GM19351 (cell line): ENCODE measurements around the gene KRTAP15-1.

Experiments used
- ATAC-seq: cut with Tn5 transposase; IDR thresholded peaks from one replicate; pipeline ENCODE4 v1.9.1; 2021; ENCODE audit warnings: mild to moderate bottlenecking, moderate library complexity; ENCODE audit not compliant: unreplicated experiment

Gene KRTAP15-1

DNA sequence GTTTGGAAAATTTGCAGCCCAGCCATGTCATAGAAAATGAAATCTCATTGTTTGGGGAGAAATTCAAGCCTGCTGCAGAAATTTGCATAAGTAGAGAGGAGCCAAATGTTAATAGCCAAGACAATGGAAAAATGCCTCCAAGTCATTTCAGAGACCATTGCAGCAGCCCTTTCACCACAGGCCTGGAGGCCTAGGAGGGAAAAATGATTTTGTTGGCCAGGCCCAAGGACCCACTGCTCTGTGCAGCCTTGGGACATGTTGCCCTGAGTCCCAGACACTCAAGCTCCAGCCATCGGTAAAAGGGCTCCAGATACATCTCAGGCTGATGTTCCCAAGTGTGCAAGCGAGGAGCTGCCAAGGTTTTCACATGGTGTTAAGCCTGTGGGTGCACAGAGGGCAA lies 46.1 kb downstream of the KRTAP15-1 start:
- ATAC-seq: no peak

DNA sequence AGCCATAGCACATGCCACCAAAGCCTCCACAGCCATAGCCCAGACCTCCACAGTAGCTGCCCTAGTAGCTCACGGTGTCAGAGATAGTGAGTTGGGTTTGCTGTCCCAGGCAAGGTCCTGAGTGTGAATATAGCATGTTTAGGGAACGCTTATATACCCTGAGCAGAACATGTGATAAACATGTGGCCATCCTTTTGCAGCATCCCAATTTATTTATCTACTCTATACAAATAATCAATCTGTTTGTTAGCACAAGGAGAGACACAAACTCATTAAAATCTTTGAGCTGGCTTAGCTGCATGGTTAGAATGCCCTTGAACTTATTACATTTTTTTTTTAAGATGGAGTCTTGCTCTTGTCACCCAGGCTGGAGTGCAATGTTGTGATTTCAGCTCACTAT lies 47.3 kb downstream of the KRTAP15-1 start, which contains the start of gene KRTAP19-2:
TSS of gene KRTAP19-2 (minus strand) at position 101 of the 400 bp plus-strand sequence. CDS start at position 13, 88 bp downstream.
- ATAC-seq: no peak
